ENCODE data around the gene LRSAM1.
A peak's percentile ranks its signal among the peaks of the same experiment; 100 is the strongest.

LRSAM1 gene

GRCh38 chr9:127496974-127497373 is 45.7 kb downstream of the LRSAM1 start:
- DNase-seq (ENCODE audit: low read depth in 2 of 2), result no peak

- DNase-seq (ENCODE audit: low read depth in 2 of 2), result no peak
Measured at GRCh38 chr9:127497656-127498290, 46.5 kb downstream of the LRSAM1 start.

GRCh38 chr9:127498298-127498697 is 47.0 kb downstream of the LRSAM1 start:
- DNase-seq (ENCODE audit: low read depth in 2 of 2), result no peak

GRCh38 chr9:127500399-127500798 is 49.1 kb downstream of the LRSAM1 start:
- DNase-seq (ENCODE audit: low read depth in 2 of 2), result no peak

- DNase-seq (ENCODE audit: low read depth in 2 of 2), result no peak
Measured at GRCh38 chr9:127500862-127501261, 49.6 kb downstream of the LRSAM1 start.

GRCh38 chr9:127501821-127502343 is 50.6 kb downstream of the LRSAM1 start:
- no peak for DNase-seq (ENCODE audit: low read depth in 2 of 2)

- no peak for DNase-seq (ENCODE audit: low read depth in 2 of 2)
Measured at GRCh38 chr9:127502706-127503378, 51.5 kb downstream of the LRSAM1 start.

- no peak for DNase-seq (ENCODE audit: low read depth in 2 of 2)
Measured at GRCh38 chr9:127503379-127503921, 52.1 kb downstream of the LRSAM1 start.

- peak; percentile 49 to 55 for DNase-seq (ENCODE audit: low read depth in 2 of 2)
Measured at GRCh38 chr9:127503947-127504886, 52.9 kb downstream of the LRSAM1 start.

- DNase-seq (ENCODE audit: low read depth in 2 of 2), result no peak
Measured at GRCh38 chr9:127504887-127505251, 53.6 kb downstream of the LRSAM1 start.

GRCh38 chr9:127505396-127506116 is 54.2 kb downstream of the LRSAM1 start:
- no peak for DNase-seq (ENCODE audit: low read depth in 2 of 2)

GRCh38 chr9:127506117-127506813 is 55.0 kb downstream of the LRSAM1 start:
- no peak for DNase-seq (ENCODE audit: low read depth in 2 of 2)

- no peak for DNase-seq (ENCODE audit: low read depth in 2 of 2)
Measured at GRCh38 chr9:127506814-127507750, 55.8 kb downstream of the LRSAM1 start.

- DNase-seq (ENCODE audit: low read depth in 2 of 2), result no peak
Measured at GRCh38 chr9:127507751-127508648, 56.7 kb downstream of the LRSAM1 start.

GRCh38 chr9:127508901-127509260 is 57.6 kb downstream of the LRSAM1 start:
- DNase-seq (ENCODE audit: low read depth in 2 of 2), result no peak

- no peak for DNase-seq (ENCODE audit: low read depth in 2 of 2)
Measured at GRCh38 chr9:127509261-127509954, 58.1 kb downstream of the LRSAM1 start.

GRCh38 chr9:127509955-127510299 is 58.6 kb downstream of the LRSAM1 start:
- DNase-seq (ENCODE audit: low read depth in 2 of 2), result no peak

GRCh38 chr9:127514468-127514867 is 63.2 kb downstream of the LRSAM1 start:
- no peak for DNase-seq (ENCODE audit: low read depth in 2 of 2)

Measured in activated CD8-positive, alpha-beta memory T cell treated with anti-CD3 and anti-CD28 coated beads for 4 hours (primary cell).